Cerebellar cortex (tissue), 1 donor: ENCODE data around the gene SRRM4.

Experiments
- DNase-seq: peaks from one replicate; pipeline ENCODE4 v3.0.0-alpha.2; 2015; ENCODE audit warnings: low spot score

SRRM4 gene

DNA sequence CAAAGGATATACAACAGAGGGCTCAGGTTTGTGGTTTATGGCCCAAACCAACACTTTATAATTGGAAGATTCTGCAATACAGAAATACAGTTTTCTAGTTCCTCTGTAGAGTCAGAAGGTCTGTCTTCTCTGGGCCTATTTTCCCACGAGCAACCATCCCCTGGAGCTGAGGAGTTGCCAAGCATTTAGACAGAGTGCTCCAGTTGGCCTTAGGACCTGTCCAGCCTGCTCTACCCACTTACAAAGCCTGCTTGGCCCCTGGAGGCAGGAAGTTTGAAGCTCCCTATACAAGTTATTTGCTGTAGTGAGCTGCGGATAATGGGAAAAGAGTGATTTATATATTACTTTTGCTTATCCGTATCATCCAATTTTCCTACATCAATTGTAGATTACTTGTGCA lies 136.6 kb downstream of the SRRM4 start:
- no peak for DNase-seq

DNA sequence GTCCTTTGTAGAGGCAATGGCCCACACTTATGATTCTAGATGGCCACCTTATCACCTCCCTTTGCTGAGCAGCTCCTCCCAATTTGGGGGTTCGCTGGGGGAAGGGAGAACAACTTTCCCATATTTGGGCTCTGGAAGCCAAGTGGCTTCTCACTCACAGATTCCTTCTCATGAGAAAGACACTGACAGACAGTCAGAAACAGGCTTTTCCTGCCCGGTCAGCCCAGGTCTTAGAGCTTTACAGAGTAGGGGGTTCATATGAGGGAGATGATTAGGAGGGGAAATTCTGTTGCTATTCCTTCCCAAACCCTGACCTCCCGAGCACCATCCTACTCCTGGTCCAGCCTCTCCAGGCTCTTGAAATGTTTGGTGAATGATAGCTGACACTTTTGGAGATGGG lies 137.3 kb downstream of the SRRM4 start:
- DNase-seq: no peak

DNA sequence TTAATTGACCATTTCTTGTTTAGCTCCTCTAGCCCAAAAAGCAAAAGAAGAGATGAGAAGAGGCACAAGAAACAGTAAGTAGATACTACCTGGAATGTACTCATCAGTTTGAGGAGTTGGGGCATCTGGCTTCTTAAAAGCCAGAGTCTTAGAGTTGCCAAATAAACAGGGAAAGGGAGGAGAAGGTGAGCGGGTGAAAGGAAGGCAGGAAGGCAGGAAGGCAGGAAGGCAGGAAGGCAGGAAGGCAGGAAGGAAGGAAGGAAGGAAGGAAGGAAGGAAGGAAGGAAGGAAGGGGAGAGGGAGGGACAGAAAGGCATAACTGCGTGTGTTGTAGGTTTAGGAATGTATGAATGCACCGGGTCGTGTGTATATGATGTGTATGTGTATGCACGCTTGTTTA lies 140.7 kb downstream of the SRRM4 start:
- DNase-seq: no peak

DNA sequence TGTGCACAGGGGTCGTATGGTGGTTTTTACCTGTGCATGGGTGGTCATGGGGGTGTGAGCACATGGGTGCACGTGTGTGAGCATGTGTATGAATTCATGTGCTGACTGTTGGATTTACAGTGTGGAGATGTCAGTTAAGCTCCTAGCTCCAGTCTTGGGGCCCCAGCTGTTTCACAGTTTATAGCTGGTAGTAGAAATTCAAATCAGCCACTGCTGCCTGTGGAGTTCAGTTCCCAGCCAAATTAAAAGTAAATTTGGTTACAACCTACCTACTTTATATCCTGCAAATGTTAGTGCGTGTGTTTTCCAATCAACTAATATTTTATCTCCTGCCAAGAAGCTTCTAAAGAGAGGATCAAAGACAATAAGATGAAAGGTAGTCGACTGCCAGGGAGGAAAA lies 141.4 kb downstream of the SRRM4 start:
- no peak for DNase-seq

DNA sequence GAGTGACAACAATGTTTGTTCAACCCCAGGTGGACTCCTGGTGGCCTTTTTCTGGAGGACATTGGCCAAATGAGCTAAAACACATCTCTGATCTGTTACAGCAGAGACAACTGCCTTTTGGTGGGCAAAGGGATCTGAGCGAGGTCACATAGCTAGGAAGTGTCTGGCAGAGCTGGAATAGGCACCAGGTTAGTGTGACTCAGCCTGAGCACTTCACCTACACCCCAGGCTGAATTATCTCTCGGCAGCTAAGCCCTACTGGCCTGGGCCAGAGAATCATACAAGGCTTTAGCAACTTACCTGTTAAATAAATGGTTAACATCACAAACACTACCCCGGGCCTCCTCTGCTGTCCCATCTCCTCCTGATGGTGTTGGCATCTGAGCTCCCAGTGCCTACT lies 147.2 kb downstream of the SRRM4 start:
- DNase-seq: no peak

GRCh38 chr12:119129827-119130434 lies 148.6 kb downstream of the SRRM4 start:
- DNase-seq: no peak

- no peak for DNase-seq
Measured at GRCh38 chr12:119130523-119130922, 149.2 kb downstream of the SRRM4 start.

DNA sequence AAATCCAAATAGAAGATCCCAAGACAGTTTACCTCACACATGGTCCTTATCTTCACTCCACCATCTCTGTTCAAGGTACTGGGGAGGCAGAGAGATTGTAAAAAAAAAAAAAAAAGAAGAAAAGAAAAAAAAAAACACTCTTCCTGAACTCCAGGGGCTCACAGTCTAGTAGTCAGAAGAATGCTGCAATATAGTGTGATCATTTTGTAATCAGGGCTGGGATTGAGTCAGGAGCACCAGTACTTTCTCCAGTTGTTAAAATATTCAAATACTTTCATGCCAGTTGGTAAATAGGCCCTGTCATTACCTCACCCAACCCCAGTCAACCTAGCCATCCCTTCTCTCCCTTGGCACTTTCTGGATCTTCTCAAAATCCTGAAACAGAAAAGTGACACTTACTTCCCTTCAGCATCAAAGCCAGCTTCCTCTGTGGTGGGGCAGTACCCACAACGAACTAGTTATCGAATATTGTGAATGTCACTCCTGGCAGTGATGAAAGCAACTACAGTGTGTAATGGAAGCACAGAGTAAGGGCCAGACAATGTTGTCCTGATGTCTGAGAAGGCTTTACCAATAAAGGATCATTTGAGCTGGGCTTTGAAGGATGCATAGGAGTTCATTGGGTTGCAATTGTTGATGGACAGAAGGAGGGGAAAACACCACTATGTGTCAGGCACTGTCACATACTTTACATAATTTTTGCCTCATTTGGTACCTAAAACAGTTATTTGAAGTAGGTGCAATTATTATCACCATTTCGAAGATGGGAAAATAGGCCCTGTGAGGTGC lies 153.1 kb downstream of the SRRM4 start:
- DNase-seq: no peak

- DNase-seq: no peak
Measured at GRCh38 chr12:119136811-119137410, 155.6 kb downstream of the SRRM4 start.

DNA sequence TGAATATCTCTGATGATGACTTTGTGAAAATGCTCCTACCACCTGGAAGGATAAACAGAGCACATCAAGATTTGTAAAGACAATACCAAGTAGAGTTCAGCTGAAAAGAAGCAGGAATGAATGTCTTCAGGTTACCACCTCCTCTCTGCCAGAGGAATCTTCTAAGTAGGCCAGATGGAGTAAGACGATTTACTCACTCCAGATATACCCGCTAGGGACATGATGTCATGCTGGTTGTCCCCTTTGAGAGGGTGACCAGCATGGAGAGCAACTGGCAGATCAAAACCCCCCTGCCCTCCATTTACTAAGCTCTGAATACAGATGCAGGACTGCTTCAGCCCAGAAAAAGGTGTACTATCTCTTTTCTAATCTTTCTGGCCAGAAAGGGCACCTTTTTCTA lies 158.1 kb downstream of the SRRM4 start:
- DNase-seq: no peak

DNA sequence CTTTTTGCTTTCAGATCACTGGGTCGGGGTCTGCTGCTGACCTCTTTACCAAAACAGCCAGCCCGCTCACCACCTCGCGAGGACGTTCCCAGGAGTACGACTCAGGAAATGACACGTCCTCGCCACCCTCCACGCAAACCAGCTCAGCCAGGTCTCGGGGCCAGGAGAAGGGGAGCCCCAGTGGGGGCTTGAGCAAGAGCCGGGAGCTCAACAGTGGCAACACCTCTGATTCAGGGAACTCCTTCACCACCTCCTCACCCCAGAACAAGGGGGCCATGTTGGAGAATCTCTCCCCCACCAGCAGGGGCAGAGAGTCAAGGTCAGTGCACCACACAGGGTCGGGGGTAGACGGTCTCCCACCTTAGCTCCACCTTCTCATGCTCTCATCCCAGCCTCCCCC lies 164.0 kb downstream of the SRRM4 start:
- no peak for DNase-seq

DNA sequence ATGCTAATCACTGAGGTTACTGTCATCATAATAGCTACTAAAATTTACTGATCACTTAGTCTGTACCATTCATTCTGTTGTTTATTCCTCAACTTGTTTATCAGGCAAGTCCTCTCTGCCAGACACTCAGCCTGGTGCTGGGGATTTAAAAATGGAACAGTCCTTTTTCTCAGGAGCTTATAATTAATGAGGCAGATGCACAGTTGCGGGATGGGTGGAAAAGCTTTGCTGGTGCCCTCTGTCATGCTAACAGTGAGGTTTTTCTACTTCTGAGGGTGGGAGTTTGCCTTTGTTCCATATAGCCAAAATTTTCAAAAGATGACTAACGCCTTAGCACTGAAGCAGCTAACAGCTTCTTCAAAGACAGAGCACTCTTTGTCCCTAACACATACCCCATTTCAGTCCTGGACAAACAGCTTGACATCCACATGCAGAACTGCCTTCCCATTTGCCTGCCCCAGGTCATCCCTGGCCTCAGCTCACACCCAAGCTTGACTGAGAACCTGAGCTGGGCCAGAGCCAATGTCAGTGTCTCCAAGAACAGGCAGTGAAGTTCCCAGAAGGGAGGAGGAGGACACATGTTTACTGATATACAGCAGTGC lies 166.6 kb downstream of the SRRM4 start:
- peak; percentile 21 for DNase-seq

GRCh38 chr12:119149270-119149669 lies 167.9 kb downstream of the SRRM4 start:
- no peak for DNase-seq

- DNase-seq: no peak
Measured at GRCh38 chr12:119151445-119152026, 170.2 kb downstream of the SRRM4 start.

GRCh38 chr12:119153477-119154434 lies 172.4 kb downstream of the SRRM4 start:
- no peak for DNase-seq

DNA sequence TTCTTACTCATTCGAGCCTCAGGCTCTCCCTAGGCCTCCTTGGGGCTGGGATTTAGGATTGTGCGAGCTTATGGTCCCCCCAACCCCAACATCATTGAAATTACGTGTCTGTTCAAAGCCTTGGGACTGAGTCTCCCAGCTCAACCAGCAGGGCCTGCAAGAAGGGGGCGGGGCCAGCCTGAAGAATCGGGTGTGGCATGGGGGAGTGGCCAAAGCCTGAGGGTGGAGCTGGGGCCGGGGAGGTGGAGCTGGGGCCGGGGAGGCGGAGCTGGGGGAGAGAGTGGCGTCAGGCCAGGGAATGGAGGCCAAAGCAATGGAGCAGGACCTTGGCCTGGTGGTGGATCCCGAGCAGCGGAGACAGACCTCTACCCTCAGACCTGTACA lies 173.1 kb downstream of the SRRM4 start:
- DNase-seq: no peak

DNA sequence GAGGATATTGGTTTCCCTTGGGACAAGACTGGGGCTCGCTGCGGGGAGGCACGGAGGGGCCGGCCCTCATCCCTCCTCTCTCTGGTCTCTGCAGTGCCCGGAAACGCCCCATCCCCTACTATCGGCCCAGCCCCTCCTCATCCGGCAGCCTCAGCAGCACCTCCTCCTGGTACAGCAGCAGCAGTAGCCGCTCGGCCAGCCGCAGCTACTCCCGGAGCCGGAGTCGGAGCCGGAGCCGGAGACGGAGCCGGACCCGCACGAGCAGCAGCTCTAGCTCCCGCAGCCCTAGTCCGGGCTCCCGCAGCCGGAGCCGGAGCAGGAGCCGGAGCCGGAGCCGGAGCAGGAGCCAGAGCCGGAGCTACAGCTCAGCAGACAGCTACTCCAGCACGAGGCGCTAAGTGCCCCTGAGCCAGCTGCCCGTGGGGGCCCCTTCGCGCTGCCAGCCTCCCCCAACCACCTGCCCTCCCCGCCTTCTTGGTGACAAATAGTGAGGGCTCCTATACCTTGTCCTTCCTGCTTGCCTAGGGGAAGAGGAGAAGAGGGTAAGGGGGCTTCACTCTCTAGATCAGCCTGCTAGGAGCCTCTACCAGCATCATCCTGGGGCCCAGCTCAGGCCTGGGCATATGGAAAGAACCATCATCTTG lies 175.2 kb downstream of the SRRM4 start:
- no peak for DNase-seq

- peak; percentile 72 for DNase-seq
Measured at GRCh38 chr12:119157528-119157927, 176.2 kb downstream of the SRRM4 start.

DNA sequence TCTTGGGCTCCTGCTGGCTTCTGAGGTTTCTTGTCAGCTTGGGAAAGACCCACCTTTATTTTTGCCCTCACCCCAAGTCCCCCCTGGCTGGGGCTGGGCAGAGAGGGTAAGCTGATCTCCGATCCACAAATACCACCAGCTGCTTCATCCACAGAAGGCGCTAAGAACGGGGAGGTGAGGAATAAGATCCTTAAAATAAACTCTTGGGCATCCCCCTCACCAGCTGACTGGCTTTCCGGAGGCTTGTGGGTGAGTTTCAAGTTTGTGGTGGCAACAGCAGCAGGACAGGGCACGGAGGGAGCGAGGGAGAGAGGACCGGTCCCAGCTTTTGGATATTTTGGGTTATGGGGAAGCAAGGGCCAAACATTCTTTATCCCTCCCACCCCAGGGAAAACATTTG lies 176.6 kb downstream of the SRRM4 start:
- DNase-seq: peak; percentile 26

DNA sequence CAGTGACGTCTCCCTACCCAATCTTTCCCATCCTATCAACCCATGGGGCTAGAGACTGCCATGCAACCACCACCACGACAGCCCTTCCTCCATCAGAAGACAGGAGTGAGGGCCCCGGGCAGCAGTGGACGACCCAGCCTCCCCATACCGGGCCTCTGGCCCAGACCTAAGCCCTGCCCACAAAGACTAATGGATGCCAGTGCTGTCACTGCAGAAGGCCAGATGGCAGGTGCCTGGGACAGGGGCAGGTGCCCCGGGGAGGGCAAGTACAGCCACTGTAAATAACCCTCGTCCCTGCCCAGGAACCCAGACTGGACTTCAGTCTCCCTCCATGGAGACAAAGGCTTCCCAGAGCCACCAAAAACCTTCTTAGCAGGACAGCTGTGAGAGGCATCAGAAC lies 177.1 kb downstream of the SRRM4 start:
- peak; percentile 6 for DNase-seq

- peak; percentile 25 for DNase-seq
Measured at GRCh38 chr12:119159844-119160243, 178.5 kb downstream of the SRRM4 start.
